Right cardiac atrium (tissue), 5 donors: Measurements from ENCODE around the gene ZSCAN30. TPM values are rescaled to one million over a fixed set of nuclear protein-coding genes. Genes with fewer than 3 reads are reported as not detected.
"Not testable (repeated sequence)": the region's sequence is repeated elsewhere in the genome, so short reads cannot be mapped to it uniquely, and the experiment has no call there.

Source experiments
- ATAC-seq, 2 donors: fragments of 200-7000 bp; cut with Tn5 transposase; one replicate each; pipeline versions ENCODE4 v1.8.0 to v1.9.1; 2020; ENCODE audit warnings: moderate library complexity in 2 of 2, mild to moderate bottlenecking in 1 of 2
- DNase-seq, 3 donors: peaks; one replicate each; pipeline ENCODE4 v3.0.0-alpha.2; 2020
- H3K27ac ChIP-seq: one replicate; pipeline ENCODE4 v1.5.1; 2013; ENCODE audit warnings: mild to moderate bottlenecking, low read length, control low read depth, moderate library complexity
- H3K27me3 ChIP-seq: one replicate; pipeline ENCODE4 v1.6.1; 2013; ENCODE audit not compliant: control insufficient read depth, insufficient read depth
- H3K4me1 ChIP-seq: one replicate; pipeline ENCODE4 v1.6.1; 2013; ENCODE audit warnings: low read length; ENCODE audit not compliant: control insufficient read depth, insufficient read depth
- H3K4me3 ChIP-seq: one replicate; pipeline ENCODE4 v1.5.1; 2013; ENCODE audit warnings: low read length, control low read depth
- H3K9me3 ChIP-seq: one replicate; pipeline ENCODE4 v1.6.1; 2013; ENCODE audit warnings: low read length; ENCODE audit not compliant: control insufficient read depth
- WGBS: extraction: QIAGEN DNeasy Blood & Tissue Kit; methylation state at CpG from one replicate; pipeline ENCODE4 v1.1.7; 2013; 5-methylcytosine and 5-hydroxymethylcytosine counted together
- intact Hi-C, 4 donors: fragments of 100-400 bp; cut with DNase I; formaldehyde crosslinking; loops; one replicate each; pipeline versions ENCODE4 v1.11.0 to v1.14.0; 2022 to 2023
- polyA plus RNA-seq: library from polyadenylated mRNA; stranded (reverse); fragments of 200-250 nt; gene quantifications from one replicate; pipeline ENCODE4 v1.2.3, GENCODE V29; 2013
- total RNA-seq, 4 donors: library from RNA; stranded (reverse); fragmentation: NEBNext Ultra II Directional; extraction: Animal tissue kit (Norgen Biotek cat#: 25700); gene quantifications; one replicate each; pipeline ENCODE4 v1.2.1, GENCODE V29; 2021
- donor health status: healthy with polysubstance abuse.
- donor health status: DM: no; HTN: yes; CAD: no.
- donor health status: DM: no; HTN: no; CAD: no.
- donor health status: DM: no; HTN: yes; CAD: no; lungs with severe emphysema.
- donor health status: DM: yes; HTN: yes; CAD: no.

The ZSCAN30 gene
- total and polyA plus RNA-seq, 5 donors, result 16.9 to 30.9 (median 17.9) TPM

DNA sequence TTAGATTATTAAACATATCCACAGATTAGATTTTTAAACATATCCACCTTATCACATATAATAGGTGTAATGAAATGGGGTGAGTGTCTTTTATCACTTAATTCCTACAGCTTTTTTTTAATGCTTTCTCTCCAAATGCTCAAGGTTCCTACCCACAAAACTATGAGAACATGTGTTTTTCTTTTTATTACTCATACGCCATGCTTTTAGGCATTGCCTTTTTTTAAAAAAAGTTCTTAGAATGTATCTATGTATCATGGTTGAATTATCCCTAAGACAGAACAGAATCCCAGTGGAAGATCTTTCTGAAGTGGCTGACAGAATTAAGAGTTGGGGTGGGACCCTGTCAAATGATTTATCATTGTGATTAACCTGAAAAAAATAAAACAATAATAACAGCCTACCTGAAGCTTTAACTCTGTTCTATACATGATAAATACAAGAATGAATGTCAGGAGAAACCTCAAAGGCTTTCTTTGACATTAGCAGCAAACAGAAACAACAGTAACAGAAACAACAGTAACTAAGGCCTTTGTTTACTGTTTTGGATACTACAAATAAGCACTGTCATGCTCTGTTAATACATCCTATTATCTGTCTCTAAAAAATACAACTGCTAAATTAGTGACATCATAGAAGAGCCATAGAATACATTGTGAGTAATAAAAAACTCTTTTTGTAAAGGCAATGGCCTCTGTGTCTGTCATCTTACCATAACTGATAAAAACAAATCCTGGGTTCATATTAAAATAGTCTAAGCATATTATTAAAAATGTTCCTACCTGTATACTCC, 53.3 kb downstream of the ZSCAN30 start:
- no peaks in the 10 kb centered on the region for H3K4me1 ChIP-seq
- no peaks in the 10 kb centered on the region for H3K27me3 ChIP-seq
- no peak overlapping the region for H3K4me3 ChIP-seq
- intact Hi-C loops, result loop anchor here in 2 of 4 donors (5.0 to 10.0 kb wide), 2 partner anchors 108 to 116 kb away; partner anchors contain the start of gene ZNF24 (in 1 of the 2)
- DNase-seq (no peak), ATAC-seq (no peak)
- H3K27ac ChIP-seq, result no peak overlapping the region
- H3K9me3 ChIP-seq, result no peaks in the 10 kb centered on the region
- 87% methylated on average over 1 of the region's 1 CpG for WGBS

DNA sequence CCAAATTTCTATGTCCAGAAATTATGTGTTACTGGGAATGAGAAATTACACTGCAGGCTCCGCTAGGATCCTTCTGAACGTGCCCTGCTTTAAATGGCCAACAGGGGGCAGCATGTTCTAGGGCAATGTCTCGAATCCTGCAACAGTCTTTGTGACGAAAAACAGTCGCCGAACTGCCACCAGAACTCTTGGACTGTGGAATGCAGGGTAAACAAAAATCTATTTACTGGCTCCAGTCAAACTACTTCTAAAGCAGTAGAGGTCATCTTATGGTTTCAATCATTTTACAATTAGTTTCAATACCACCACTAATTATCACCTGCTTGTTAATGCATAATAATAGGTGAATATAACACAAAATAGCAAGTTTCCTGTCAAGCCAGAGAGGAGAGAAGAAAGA, 59.0 kb downstream of the ZSCAN30 start:
- Histone ChIP-seq H3K9me3 (no peaks in the 10 kb centered on the region), H3K4me1 (no peaks in the 10 kb centered on the region), H3K27ac (no peak overlapping the region), H3K27me3 (no peaks in the 10 kb centered on the region), H3K4me3 (peak overlapping the region; percentile 40)
- intact Hi-C loops, result loop anchor here in 2 of 4 donors (5.0 to 10.0 kb wide), 2 partner anchors 114 to 121 kb away; partner anchors contain the start of gene ZNF24 (in 1 of the 2)
- under 1% methylated on average over 6 of the region's 6 CpGs for WGBS
- ATAC-seq (peak; percentile 86 to 90), DNase-seq (peak; percentile 78 to 90 (median 86))

DNA sequence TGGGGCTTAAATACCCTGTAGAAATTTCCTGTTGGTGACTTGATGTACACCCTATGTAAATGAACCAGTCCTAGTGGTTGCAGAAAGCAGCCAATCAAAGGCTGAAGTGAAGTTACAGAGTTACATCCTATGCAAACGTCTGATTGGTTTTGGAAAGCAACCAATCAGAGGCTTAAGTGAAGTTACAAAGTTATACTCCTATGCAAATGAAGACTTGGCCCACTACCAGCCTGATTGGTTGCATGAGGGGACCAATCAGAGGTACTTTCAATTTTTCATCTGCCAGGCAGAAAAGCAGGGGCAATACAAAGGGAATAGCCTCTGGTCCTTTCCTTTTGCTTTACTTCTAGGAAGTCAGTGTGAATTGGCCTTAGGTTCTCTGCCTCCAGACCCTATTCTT, 62.8 kb downstream of the ZSCAN30 start:
- Histone ChIP-seq H3K27me3 (no peaks in the 10 kb centered on the region), H3K4me1 (no peaks in the 10 kb centered on the region), H3K4me3 (no peak overlapping the region), H3K27ac (no peak overlapping the region), H3K9me3 (no peaks in the 10 kb centered on the region)
- intact Hi-C loops, result loop anchor here in 1 of 4 donors (5.0 kb wide), 1 partner anchor 135 kb away; no protein-coding TSS in a partner anchor
- ATAC-seq, result no peak
- no peak for DNase-seq
- WGBS, result 69% methylated on average over 1 of the region's 1 CpG

DNA sequence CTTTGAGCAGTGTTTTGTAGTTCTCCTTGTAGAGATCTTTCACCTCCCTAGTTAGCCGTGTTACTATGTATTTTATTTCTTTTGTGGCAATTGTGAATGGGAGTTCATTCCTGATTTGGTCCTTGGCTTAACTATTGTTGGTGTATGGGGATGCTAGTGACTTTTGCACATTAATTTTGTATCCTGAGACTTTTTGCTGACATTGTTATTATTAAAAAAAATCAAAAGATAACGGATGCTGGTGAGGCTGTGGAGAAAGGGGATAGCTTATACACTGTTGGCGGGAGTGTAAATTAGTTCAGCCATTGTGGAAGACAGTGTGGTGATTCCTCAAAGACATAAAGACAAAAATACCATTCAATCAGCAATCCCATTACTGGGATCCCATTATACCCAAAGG, 66.2 kb downstream of the ZSCAN30 start:
- 89% methylated on average over 3 of the region's 3 CpGs for WGBS
- Histone ChIP-seq H3K9me3 (no peaks in the 10 kb centered on the region), H3K27ac (no peak overlapping the region), H3K4me3 (no peak overlapping the region), H3K4me1 (no peaks in the 10 kb centered on the region), H3K27me3 (no peaks in the 10 kb centered on the region)
- ATAC-seq (no peak), DNase-seq (no peak)
- intact Hi-C loops, result no loop called here

DNA sequence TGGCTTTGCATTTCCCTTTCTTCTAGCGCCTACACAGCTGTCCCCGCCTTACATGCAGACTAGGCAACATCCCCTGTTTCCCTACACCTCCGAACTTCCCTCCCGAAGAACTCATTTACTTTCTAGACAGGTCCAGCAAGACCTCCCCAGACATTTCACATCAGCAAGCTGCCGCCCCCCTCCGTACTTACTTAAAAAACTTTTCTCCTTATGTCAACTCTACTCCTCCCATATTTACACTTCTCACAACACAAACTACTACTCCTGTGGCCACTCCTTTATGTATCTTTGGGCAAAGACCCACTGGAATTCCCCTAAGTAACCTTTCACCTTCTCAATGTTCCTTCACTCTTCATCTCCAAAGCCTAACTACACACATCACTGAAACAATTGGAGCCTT, 69.6 kb downstream of the ZSCAN30 start:
- Histone ChIP-seq H3K4me1 (no peaks in the 10 kb centered on the region), H3K27ac (no peak overlapping the region), H3K27me3 (no peaks in the 10 kb centered on the region), H3K4me3 (no peak overlapping the region), H3K9me3 (no peaks in the 10 kb centered on the region)
- ATAC-seq (no peak), DNase-seq (no peak)
- intact Hi-C loops, result no loop called here
- WGBS, result 87% methylated on average over 6 of the region's 6 CpGs

DNA sequence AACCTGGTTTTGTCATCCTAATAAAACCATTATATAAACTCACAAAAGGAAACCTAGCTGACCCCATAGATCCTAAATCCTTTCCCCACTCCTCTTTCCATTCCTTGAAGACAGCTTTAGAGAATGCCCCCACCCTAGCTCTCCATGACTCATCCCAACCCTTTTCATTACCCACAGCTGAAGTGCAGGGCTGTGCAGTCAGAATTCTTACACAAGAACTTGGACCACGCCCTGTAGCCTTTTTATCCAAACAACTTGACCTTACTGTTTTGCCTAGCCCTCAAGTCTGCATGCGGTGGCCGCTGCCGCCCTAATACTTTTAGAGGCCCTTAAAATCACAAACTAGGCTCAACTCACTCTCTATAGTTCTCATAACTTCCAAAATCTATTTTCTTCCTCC, 70.7 kb downstream of the ZSCAN30 start:
- intact Hi-C loops, DNase-seq, ATAC-seq, H3K9me3 ChIP-seq, H3K4me3 ChIP-seq, H3K27me3 ChIP-seq, H3K4me1 ChIP-seq, H3K27ac ChIP-seq: not testable (repeated sequence)
- WGBS, result 93% methylated on average over 4 of the region's 4 CpGs

DNA sequence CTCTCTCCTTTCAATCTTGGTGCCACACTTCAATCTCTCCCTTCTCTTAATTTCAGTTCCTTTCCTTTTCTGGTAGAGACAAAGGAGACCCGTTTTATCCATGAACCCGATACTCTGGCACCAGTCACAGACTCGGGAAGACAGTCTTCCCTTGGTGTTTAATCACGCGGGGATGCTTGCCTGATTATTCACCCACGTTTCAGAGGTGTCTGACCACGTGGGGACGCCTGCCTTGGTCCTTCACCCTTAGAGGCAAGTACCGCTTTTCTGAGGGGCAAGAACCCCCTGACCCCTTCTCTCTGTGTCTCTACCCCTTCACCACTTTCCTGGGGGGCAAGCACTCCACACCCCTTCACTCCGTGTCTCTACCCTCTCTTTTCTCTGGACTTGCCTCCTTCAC, 73.4 kb downstream of the ZSCAN30 start:
- H3K9me3 ChIP-seq, ATAC-seq, H3K4me3 ChIP-seq, intact Hi-C loops, H3K27ac ChIP-seq, H3K4me1 ChIP-seq, H3K27me3 ChIP-seq, DNase-seq: not testable (repeated sequence)
- 84% methylated on average over 10 of the region's 10 CpGs for WGBS

DNA sequence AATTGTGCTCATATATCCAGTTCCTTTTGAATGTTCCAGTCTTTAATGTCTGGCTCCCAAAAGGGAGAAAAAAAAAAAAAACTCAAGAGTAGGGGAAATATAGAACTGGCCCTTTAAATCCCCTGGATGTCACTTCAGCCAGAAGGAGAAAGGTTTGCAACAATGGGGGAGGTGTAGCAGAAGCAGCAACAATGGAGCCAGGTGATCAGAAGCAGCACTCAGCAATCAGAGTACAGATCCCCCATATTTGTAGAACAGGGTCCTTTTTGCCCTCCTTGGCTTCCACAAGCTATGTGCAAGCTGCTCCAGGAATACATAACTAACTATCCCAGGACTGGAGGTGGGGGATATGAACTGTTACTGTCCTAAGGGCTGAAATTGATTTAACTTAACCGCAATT, 75.0 kb downstream of the ZSCAN30 start:
- WGBS, result 95% methylated on average over 1 of the region's 1 CpG
- intact Hi-C loops, result no loop called here
- no peak overlapping the region for H3K4me3 ChIP-seq

DNA sequence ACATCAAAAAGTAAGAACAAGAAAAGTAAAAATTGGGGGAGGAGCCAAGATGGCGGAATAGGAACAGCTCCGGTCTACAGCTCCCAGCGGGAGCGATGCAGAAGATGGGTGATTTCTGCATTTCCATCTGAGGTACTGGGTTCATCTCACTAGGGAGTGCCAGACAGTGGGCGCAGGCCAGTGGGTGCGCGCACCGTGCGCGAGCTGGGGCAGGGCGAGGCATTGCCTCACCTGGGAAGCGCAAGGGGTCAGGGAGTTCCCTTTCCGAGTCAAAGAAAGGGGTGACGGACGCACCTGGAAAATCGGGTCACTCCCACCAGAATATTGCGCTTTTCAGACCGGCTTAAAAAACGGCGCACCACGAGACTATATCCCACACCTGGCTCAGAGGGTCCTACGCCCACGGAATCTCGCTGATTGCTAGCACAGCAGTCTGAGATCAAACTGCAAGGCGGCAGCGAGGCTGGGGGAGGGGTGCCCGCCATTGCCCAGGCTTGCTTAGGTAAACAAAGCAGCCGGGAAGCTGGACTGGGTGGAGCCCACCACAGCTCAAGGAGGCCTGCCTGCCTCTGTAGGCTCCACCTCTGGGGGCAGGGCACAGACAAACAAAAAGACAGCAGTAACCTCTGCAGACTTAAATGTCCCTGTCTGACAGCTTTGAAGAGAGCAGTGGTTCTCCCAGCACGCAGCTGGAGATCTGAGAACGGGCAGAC, 84.1 kb downstream of the ZSCAN30 start:
- H3K4me3 ChIP-seq, H3K27me3 ChIP-seq, H3K27ac ChIP-seq, intact Hi-C loops, H3K4me1 ChIP-seq, H3K9me3 ChIP-seq, DNase-seq, ATAC-seq: not testable (repeated sequence)
- 93% methylated on average over 22 of the region's 30 CpGs for WGBS

More for the DNA sequence above, 75.0 kb downstream of the ZSCAN30 start:
- H3K9me3 ChIP-seq, result no peaks in the 10 kb centered on the region
- no peaks in the 10 kb centered on the region for H3K27me3 ChIP-seq
- H3K4me1 ChIP-seq, result no peaks in the 10 kb centered on the region
- no peak for DNase-seq
- no peak overlapping the region for H3K27ac ChIP-seq
- no peak for ATAC-seq

DNA sequence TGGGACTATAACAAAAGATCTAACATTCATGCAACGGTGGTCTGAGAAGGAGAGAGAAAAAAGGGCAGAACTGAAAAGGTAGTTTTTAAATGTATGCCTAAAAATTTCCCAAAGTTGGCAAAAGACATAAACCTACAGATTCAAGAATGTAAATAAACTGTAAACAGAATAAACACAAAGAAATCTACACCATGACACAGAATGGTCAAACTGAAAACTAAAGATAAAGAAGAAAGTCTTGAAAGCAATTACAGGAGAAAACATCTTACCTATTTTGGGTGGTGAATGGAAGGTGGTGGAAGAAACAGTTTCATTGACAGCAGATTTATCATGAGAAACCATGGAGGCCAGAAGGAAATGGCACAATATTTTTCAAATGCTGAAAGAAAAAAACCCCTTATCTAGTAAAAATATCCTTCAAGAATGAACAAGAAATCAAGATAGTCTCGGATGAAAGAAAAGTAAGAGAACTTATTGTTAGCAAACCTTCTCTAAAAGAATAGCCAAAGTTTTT, 84.8 kb downstream of the ZSCAN30 start:
- Histone ChIP-seq H3K4me1 (no peaks in the 10 kb centered on the region), H3K9me3 (no peaks in the 10 kb centered on the region), H3K27ac (no peak overlapping the region), H3K27me3 (no peaks in the 10 kb centered on the region), H3K4me3 (no peak overlapping the region)
- no peak for ATAC-seq
- no peak for DNase-seq
- WGBS, result 94% methylated on average over 2 of the region's 2 CpGs
- intact Hi-C loops, result no loop called here

DNA sequence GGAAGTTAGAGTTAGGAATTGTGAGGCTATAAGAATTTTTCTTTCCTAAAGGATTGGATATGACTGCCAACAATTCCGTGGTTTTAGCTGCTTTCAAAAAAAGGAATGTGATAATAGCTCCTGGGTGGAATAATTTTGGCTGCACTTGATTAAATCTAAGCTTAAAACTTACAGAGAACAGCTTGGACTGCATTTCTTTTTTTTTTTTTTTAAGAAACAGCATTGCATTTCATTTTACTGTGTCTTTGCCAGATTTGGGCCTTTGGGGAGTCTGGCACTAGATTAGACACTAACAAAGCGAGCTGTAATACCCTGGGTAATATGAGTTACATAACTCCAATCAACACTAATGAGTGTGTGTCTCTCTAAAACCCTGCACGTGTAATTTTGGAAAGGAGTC, 87.0 kb downstream of the ZSCAN30 start:
- Histone ChIP-seq H3K4me3 (no peak overlapping the region), H3K9me3 (no peaks in the 10 kb centered on the region), H3K27me3 (no peaks in the 10 kb centered on the region), H3K27ac (no peak overlapping the region), H3K4me1 (no peaks in the 10 kb centered on the region)
- DNase-seq (no peak), ATAC-seq (peak in 1 of 2 donors; percentile 90)
- intact Hi-C loops, result no loop called here
- WGBS, result 19% methylated on average over 3 of the region's 3 CpGs
